H9 (cell line): ENCODE results near the gene GATD1. TPM values are rescaled to one million over a fixed set of nuclear protein-coding genes. Genes with fewer than 3 reads are reported as not detected.

Experiments
- DNase-seq: peaks from one replicate; pipeline ENCODE4 v3.0.0-alpha.2; 2017
- H2AFZ ChIP-seq: one replicate; pipeline ENCODE4 v1.6.1; 2013; ENCODE audit warnings: mild to moderate bottlenecking, low read length, control low read depth, moderate library complexity
- H2AK5ac ChIP-seq: 2 replicates; pipeline ENCODE4 v1.6.1; 2013; ENCODE audit warnings: low read length, control low read depth, mixed read lengths; ENCODE audit not compliant: insufficient read length
- H2BK120ac ChIP-seq: one replicate; pipeline ENCODE4 v1.6.1; 2013; ENCODE audit warnings: low read depth, mild to moderate bottlenecking, low read length, control low read depth, inconsistent platforms; ENCODE audit not compliant: poor library complexity, severe bottlenecking
- H2BK12ac ChIP-seq: 2 replicates; pipeline ENCODE4 v1.6.1; 2013; ENCODE audit warnings: low read length, control low read depth, mixed read lengths, low read depth; ENCODE audit not compliant: insufficient read length
- H2BK15ac ChIP-seq: 2 replicates; pipeline ENCODE4 v1.6.1; 2013; ENCODE audit warnings: low read depth, low read length, control low read depth
- H2BK20ac ChIP-seq: one replicate; pipeline ENCODE4 v1.6.1; 2013; ENCODE audit warnings: low read depth, mild to moderate bottlenecking, low read length, control low read depth, inconsistent platforms; ENCODE audit not compliant: poor library complexity, severe bottlenecking
- H2BK5ac ChIP-seq: 2 replicates; pipeline ENCODE4 v1.6.1; 2013; ENCODE audit warnings: low read length, control low read depth, mixed read lengths; ENCODE audit not compliant: insufficient read length
- H3K14ac ChIP-seq: 2 replicates; pipeline ENCODE4 v1.6.1; 2013; ENCODE audit warnings: low read length, control low read depth; ENCODE audit not compliant: insufficient read depth
- H3K18ac ChIP-seq: 2 replicates; pipeline ENCODE4 v1.6.1; 2013; ENCODE audit warnings: low read depth, mild to moderate bottlenecking, mixed read lengths, low read length, control low read depth; ENCODE audit not compliant: insufficient read length
- H3K23ac ChIP-seq: 2 replicates; pipeline ENCODE4 v1.6.1; 2013; ENCODE audit warnings: low read length, control low read depth, mixed read lengths, low read depth; ENCODE audit not compliant: insufficient read length
- H3K23me2 ChIP-seq: 2 replicates; pipeline ENCODE4 v1.6.1; 2013; ENCODE audit warnings: low read depth, mild to moderate bottlenecking, mixed read lengths, low read length, control low read depth; ENCODE audit not compliant: insufficient read length, poor library complexity, severe bottlenecking
- H3K27ac ChIP-seq: 2 replicates; pipeline ENCODE4 v1.5.1; 2013; ENCODE audit warnings: low read length, control low read depth, mixed read lengths, low read depth; ENCODE audit not compliant: insufficient read length
- H3K27me3 ChIP-seq: 2 replicates; pipeline ENCODE4 v1.6.1; 2013; ENCODE audit warnings: low read length, control low read depth, inconsistent platforms; ENCODE audit not compliant: insufficient read depth
- H3K4ac ChIP-seq: 2 replicates; pipeline ENCODE4 v1.6.1; 2013; ENCODE audit warnings: low read depth, mild to moderate bottlenecking, control low read depth, inconsistent platforms, low read length, moderate library complexity
- H3K4me1 ChIP-seq: 2 replicates; pipeline ENCODE4 v1.6.1; 2013; ENCODE audit warnings: low read length, control low read depth, inconsistent platforms; ENCODE audit not compliant: insufficient read depth
- H3K4me2 ChIP-seq: 2 replicates; pipeline ENCODE4 v1.6.1; 2013; ENCODE audit warnings: low read length, control low read depth, mixed read lengths; ENCODE audit not compliant: insufficient read length, insufficient read depth
- H3K56ac ChIP-seq: 2 replicates; pipeline ENCODE4 v1.6.1; 2013; ENCODE audit warnings: low read depth, mild to moderate bottlenecking, mixed read lengths, low read length, control low read depth; ENCODE audit not compliant: insufficient read length
- H3K79me1 ChIP-seq: 2 replicates; pipeline ENCODE4 v1.6.1; 2013; ENCODE audit warnings: low read depth, mild to moderate bottlenecking, moderate library complexity, low read length, control low read depth, inconsistent platforms; ENCODE audit not compliant: insufficient read depth, poor library complexity, severe bottlenecking
- H3K79me2 ChIP-seq: 2 replicates; pipeline ENCODE4 v1.6.1; 2013; ENCODE audit warnings: low read length, control low read depth, inconsistent platforms; ENCODE audit not compliant: insufficient read depth
- H3K9ac ChIP-seq: 2 replicates; pipeline ENCODE4 v1.6.1; 2013; ENCODE audit warnings: low read length, control low read depth, mixed read lengths; ENCODE audit not compliant: insufficient read length; ENCODE audit errors: extremely low read depth
- H3K9me3 ChIP-seq: one replicate; pipeline ENCODE4 v1.6.1; 2013; ENCODE audit warnings: low read depth, low read length, inconsistent platforms; ENCODE audit not compliant: control insufficient read depth
- H3T11ph ChIP-seq: one replicate; pipeline ENCODE4 v1.6.1; 2013; ENCODE audit warnings: mild to moderate bottlenecking, low read length, control low read depth, inconsistent platforms
- H4K20me1 ChIP-seq: one replicate; pipeline ENCODE4 v1.6.1; 2013; ENCODE audit not compliant: control insufficient read depth, insufficient read length, insufficient read depth
- H4K5ac ChIP-seq: 2 replicates; pipeline ENCODE4 v1.6.1; 2013; ENCODE audit warnings: low read depth, mild to moderate bottlenecking, mixed read lengths, low read length, control low read depth; ENCODE audit not compliant: insufficient read length
- H4K8ac ChIP-seq: replicated peaks from 2 replicates; pipeline ENCODE4 v1.6.1; 2013; ENCODE audit warnings: low read length, control low read depth, mixed read lengths, low read depth; ENCODE audit not compliant: insufficient read length
- H4K91ac ChIP-seq: 2 replicates; pipeline ENCODE4 v1.6.1; 2013; ENCODE audit warnings: low read depth, mild to moderate bottlenecking, moderate library complexity, mixed read lengths, low read length, control low read depth; ENCODE audit not compliant: insufficient read length
- H3K27ac Mint-ChIP-seq, 3 experiments: 2 replicates in 2 of 3; 3 replicates in 1 of 3; pipeline ENCODE4 v1.8.0; 2020 to 2021; ENCODE audit warnings: mixed read lengths in 3 of 3, mild to moderate bottlenecking in 1 of 3, moderate library complexity in 1 of 3
- H3K27me3 Mint-ChIP-seq: 2 replicates; pipeline ENCODE4 v1.8.0; 2021; ENCODE audit warnings: low read depth, mild to moderate bottlenecking, moderate library complexity, mixed read lengths
- H3K36me3 Mint-ChIP-seq, 3 experiments: 2 replicates in 2 of 3; 3 replicates in 1 of 3; pipeline ENCODE4 v1.8.0; 2020 to 2021; ENCODE audit warnings: low read depth in 3 of 3, mixed read lengths in 3 of 3; ENCODE audit not compliant: insufficient read depth in 1 of 3
- H3K4me1 Mint-ChIP-seq, 2 experiments: 2 replicates each; pipeline ENCODE4 v1.8.0; 2020; ENCODE audit warnings: mixed read lengths in 2 of 2
- H3K4me3 Mint-ChIP-seq, 2 experiments: 2 replicates in 1 of 2; 3 replicates in 1 of 2; pipeline ENCODE4 v1.8.0; 2020 to 2021; ENCODE audit warnings: mild to moderate bottlenecking in 2 of 2, mixed read lengths in 2 of 2, moderate library complexity in 1 of 2
- H3K9me3 Mint-ChIP-seq, 2 experiments: 2 replicates in 1 of 2; 3 replicates in 1 of 2; pipeline ENCODE4 v1.8.0; 2020; ENCODE audit warnings: mild to moderate bottlenecking in 2 of 2, mixed read lengths in 2 of 2, moderate library complexity in 1 of 2
- CTCF ChIP-seq: fragments of 200-600 bp; sonication (generic); conservative IDR thresholded peaks from 3 replicates; pipeline ENCODE4 v1.8.0; 2021; ENCODE audit warnings: antibody characterized with exemption, mild to moderate bottlenecking
- WGBS: extraction: QIAGEN DNeasy Blood & Tissue Kit; methylation state at CpG from one replicate; pipeline ENCODE4 v1.1.7; 2013; ENCODE audit warnings: missing lambda C conversion rate, low lambda C conversion rate, mixed read lengths; ENCODE audit not compliant: insufficient read length; ENCODE audit errors: extremely low coverage; 5-methylcytosine and 5-hydroxymethylcytosine counted together
- total RNA-seq: library from RNA; stranded (reverse); gene quantifications from 2 replicates; pipeline ENCODE4 v1.2.1, GENCODE V29; 2021

Gene GATD1
- total RNA-seq, 1 experiment from 2014 or later = 60.0 TPM

- H4K8ac ChIP-seq = no peak overlapping the region
- H3K4me2 ChIP-seq = no peak overlapping the region
- H2AFZ ChIP-seq = no peak overlapping the region
- H3K4me1 ChIP-seq = no peaks in the 10 kb centered on the region; the same call in 1 of the 2 replicates
- no peaks in the 10 kb centered on the region for H3K79me2 ChIP-seq
- no peak overlapping the region for H3K23ac ChIP-seq
- no peak overlapping the region for H3K27ac ChIP-seq
- no peak overlapping the region for H3K14ac ChIP-seq
- no peaks in the 10 kb centered on the region for H3K27me3 Mint-ChIP-seq
- no peak overlapping the region for H2BK5ac ChIP-seq
- no peak for DNase-seq
- no peaks in the 10 kb centered on the region for H3K27me3 ChIP-seq
- no peak overlapping the region for H3K18ac ChIP-seq
- H2BK120ac ChIP-seq = no peak overlapping the region
- no peaks in the 10 kb centered on the region for H3K79me1 ChIP-seq
- peaks cover 0 to 9% (median 8%) of the 10 kb centered on the region in 3 experiments; a peak in 4 of 7 replicates for H3K36me3 Mint-ChIP-seq
- no peak overlapping the region for H3K9ac ChIP-seq
- H2BK15ac ChIP-seq = no peak overlapping the region
- H2BK20ac ChIP-seq = no peak overlapping the region
- WGBS = no CpG with 5 or more reads among the region's 32 CpGs
- H2BK12ac ChIP-seq = no peak overlapping the region
- H3K9me3 Mint-ChIP-seq = no peaks in the 10 kb centered on the region
- H4K5ac ChIP-seq = no peak overlapping the region
- peaks cover 2% of the 10 kb centered on the region for H4K20me1 ChIP-seq
- no peak overlapping the region for H2AK5ac ChIP-seq
- TF ChIP-seq CTCF = no peak
- H3K9me3 ChIP-seq = no peaks in the 10 kb centered on the region
- no peak overlapping the region for H3K27ac Mint-ChIP-seq
- H3K4me1 Mint-ChIP-seq = peaks cover 14 to 27% of the 10 kb centered on the region in 2 experiments
- no peak overlapping the region for H3T11ph ChIP-seq
- H3K56ac ChIP-seq = no peak overlapping the region
- H4K91ac ChIP-seq = no peak overlapping the region
- H3K4ac ChIP-seq = no peak overlapping the region
- no peak overlapping the region; a peak in 1 of 5 replicates for H3K4me3 Mint-ChIP-seq
- peaks cover 11% of the 10 kb centered on the region for H3K23me2 ChIP-seq
These were observed 22.5 kb upstream of the GATD1 start for GRCh38 chr11:799641-800316.
